Mesothelial cell of epicardium (in vitro differentiated cells): ENCODE data around the gene ELMO1. TPM values are rescaled to one million over a fixed set of nuclear protein-coding genes. Genes with fewer than 3 reads are reported as not detected.

Source experiments
- DNase-seq, 2 experiments: peaks; one replicate each; pipeline ENCODE4 v3.0.0; 2021; ENCODE audit warnings: low spot score in 2 of 2; ENCODE audit not compliant: unreplicated experiment in 2 of 2
- H3K27ac Mint-ChIP-seq: 2 replicates; pipeline ENCODE4 v1.8.0; 2021; ENCODE audit warnings: mixed read lengths
- H3K27me3 Mint-ChIP-seq: 2 replicates; pipeline ENCODE4 v1.8.0; 2021; ENCODE audit warnings: low read depth, mixed read lengths
- H3K36me3 Mint-ChIP-seq: 2 replicates; pipeline ENCODE4 v1.8.0; 2021; ENCODE audit warnings: mixed read lengths
- H3K4me1 Mint-ChIP-seq: 2 replicates; pipeline ENCODE4 v1.8.0; 2021; ENCODE audit warnings: mixed read lengths
- H3K4me3 Mint-ChIP-seq: 2 replicates; pipeline ENCODE4 v1.8.0; 2021; ENCODE audit warnings: mild to moderate bottlenecking, moderate library complexity, mixed read lengths
- H3K9me3 Mint-ChIP-seq: 2 replicates; pipeline ENCODE4 v1.8.0; 2021; ENCODE audit warnings: mixed read lengths
- CTCF ChIP-seq: fragments of 200-600 bp; sonication (generic); IDR thresholded peaks from one replicate; pipeline ENCODE4 v1.5.0; 2021; ENCODE audit warnings: antibody characterized with exemption; ENCODE audit not compliant: unreplicated experiment
- total RNA-seq: library from RNA; stranded (reverse); gene quantifications from 3 replicates; pipeline ENCODE4 v1.2.1, GENCODE V29; 2021

The ELMO1 gene
- total RNA-seq, 1 donor from 2014 or later: 9.6 TPM

- no peak for TF ChIP-seq CTCF
- Mint-ChIP-seq H3K27ac (no peak overlapping the region), H3K9me3 (no peaks in the 10 kb centered on the region), H3K4me1 (peaks cover 15% of the 10 kb centered on the region), H3K36me3 (no peaks in the 10 kb centered on the region), H3K27me3 (no peaks in the 10 kb centered on the region), H3K4me3 (no peak overlapping the region)
- DNase-seq: no peak
Observed at GRCh38 chr7:36865019-36865418, 583.6 kb downstream of the ELMO1 start.

- H3K4me1 Mint-ChIP-seq: peaks cover 12% of the 10 kb centered on the region
- DNase-seq: no peak
- no peaks in the 10 kb centered on the region for H3K27me3 Mint-ChIP-seq
- TF ChIP-seq CTCF: no peak
- H3K27ac Mint-ChIP-seq: no peak overlapping the region
- H3K4me3 Mint-ChIP-seq: no peak overlapping the region
- no peaks in the 10 kb centered on the region for H3K9me3 Mint-ChIP-seq
- no peaks in the 10 kb centered on the region for H3K36me3 Mint-ChIP-seq
Observed at GRCh38 chr7:36863901-36864701, 584.6 kb downstream of the ELMO1 start.

GRCh38 chr7:36862771-36863261 is 585.8 kb downstream of the ELMO1 start:
- peaks cover 12% of the 10 kb centered on the region for H3K4me1 Mint-ChIP-seq
- DNase-seq: no peak
- no peak overlapping the region for H3K4me3 Mint-ChIP-seq
- no peak overlapping the region for H3K27ac Mint-ChIP-seq
- H3K27me3 Mint-ChIP-seq: no peaks in the 10 kb centered on the region
- H3K36me3 Mint-ChIP-seq: no peaks in the 10 kb centered on the region
- no peaks in the 10 kb centered on the region for H3K9me3 Mint-ChIP-seq
- no peak for TF ChIP-seq CTCF

GRCh38 chr7:36861656-36862055 is 587.0 kb downstream of the ELMO1 start:
- DNase-seq: no peak
- Mint-ChIP-seq H3K4me1 (peaks cover 12% of the 10 kb centered on the region), H3K9me3 (no peaks in the 10 kb centered on the region), H3K27me3 (no peaks in the 10 kb centered on the region), H3K36me3 (no peaks in the 10 kb centered on the region), H3K4me3 (no peak overlapping the region), H3K27ac (no peak overlapping the region)
- no peak for TF ChIP-seq CTCF

- TF ChIP-seq CTCF: no peak
- H3K36me3 Mint-ChIP-seq: no peaks in the 10 kb centered on the region
- DNase-seq: no peak
- H3K4me1 Mint-ChIP-seq: peaks cover 12% of the 10 kb centered on the region
- no peaks in the 10 kb centered on the region for H3K27me3 Mint-ChIP-seq
- H3K27ac Mint-ChIP-seq: no peak overlapping the region
- no peak overlapping the region for H3K4me3 Mint-ChIP-seq
- H3K9me3 Mint-ChIP-seq: no peaks in the 10 kb centered on the region
Observed at GRCh38 chr7:36860681-36861080, 588.0 kb downstream of the ELMO1 start.
